Fibroblast of mammary gland (primary cell): ENCODE measurements around the gene DIP2C.

Experiments used
- DNase-seq: peaks from one replicate; pipeline ENCODE4 v3.0.0-alpha.2; 2010; ENCODE audit warnings: low read depth
- H3K4me3 ChIP-seq: 2 replicates; pipeline ENCODE4 v1.5.1; 2011; ENCODE audit warnings: low read depth, mild to moderate bottlenecking, low read length, moderate library complexity; ENCODE audit not compliant: control insufficient read depth
- CTCF ChIP-seq: conservative IDR thresholded peaks from 2 replicates; pipeline ENCODE4 v1.5.1; 2011; ENCODE audit warnings: low read depth, low read length, inconsistent platforms; ENCODE audit not compliant: control insufficient read depth, insufficient read depth

The DIP2C gene

GRCh38 chr10:416091-416515 lies 273.4 kb downstream of the DIP2C start:
- peak; percentile 67 for DNase-seq
- H3K4me3 ChIP-seq = no peak overlapping the region
- no peak for TF ChIP-seq CTCF

- H3K4me3 ChIP-seq = no peak overlapping the region
- DNase-seq = no peak
- TF ChIP-seq CTCF = no peak
These were observed 275.8 kb downstream of the DIP2C start for GRCh38 chr10:413662-414071.

GRCh38 chr10:412109-412508 lies 277.4 kb downstream of the DIP2C start:
- H3K4me3 ChIP-seq = no peak overlapping the region
- peak; percentile 55 for DNase-seq

GRCh38 chr10:411603-412002 lies 277.9 kb downstream of the DIP2C start:
- H3K4me3 ChIP-seq = peak overlapping the region; percentile 33
- TF ChIP-seq CTCF = no peak
- peak; percentile 85 for DNase-seq

More at GRCh38 chr10:412109-412508, 277.4 kb downstream of the DIP2C start:
- no peak for TF ChIP-seq CTCF

GRCh38 chr10:409408-410040 lies 279.9 kb downstream of the DIP2C start:
- no peak overlapping the region for H3K4me3 ChIP-seq
- DNase-seq = no peak
- TF ChIP-seq CTCF = no peak

GRCh38 chr10:408236-408635 lies 281.2 kb downstream of the DIP2C start:
- no peak overlapping the region for H3K4me3 ChIP-seq
- DNase-seq = peak; percentile 20
- TF ChIP-seq CTCF = no peak

GRCh38 chr10:406976-407375 lies 282.5 kb downstream of the DIP2C start:
- TF ChIP-seq CTCF = no peak

More at GRCh38 chr10:406976-407375, 282.5 kb downstream of the DIP2C start:
- DNase-seq = no peak
- no peak overlapping the region for H3K4me3 ChIP-seq
